Activated CD8-positive, alpha-beta T cell treated with anti-CD3 and anti-CD28 coated beads, Interleukin-2, amount 10 ng/mL, durations not matched to agents 7 days and 5 days (primary cell): ENCODE results near the gene CNKSR1. TPM values are rescaled to one million over a fixed set of nuclear protein-coding genes. Genes with fewer than 3 reads are reported as not detected.

ENCODE experiments used
- ATAC-seq: fragments of 150-1000 bp; cut with Tn5 transposase; one replicate; pipeline ENCODE4 v1.10.0; 2021; ENCODE audit warnings: moderate library complexity
- CTCF ChIA-PET: fragments of 350-600 bp; sonication (Branson Sonifier 250); formaldehyde crosslinking; loops from one replicate; lab custom pipeline; 2021; ENCODE audit warnings: antibody characterized with exemption; lab: Charles Lee
- POLR2A ChIA-PET: fragments of 350-600 bp; sonication (Branson Sonifier 250); formaldehyde crosslinking; loops from one replicate; lab custom pipeline; 2021; ENCODE audit warnings: antibody characterized with exemption; lab: Charles Lee
- DNase-seq: peaks from one replicate; pipeline ENCODE4 v3.0.0-alpha.2; 2020
- H3K27ac Mint-ChIP-seq: one replicate; pipeline ENCODE4 v1.8.0; 2021; ENCODE audit warnings: mild to moderate bottlenecking, mixed read lengths
- H3K27me3 Mint-ChIP-seq: one replicate; pipeline ENCODE4 v1.8.0; 2021; ENCODE audit warnings: low read depth, mixed read lengths
- H3K36me3 Mint-ChIP-seq: one replicate; pipeline ENCODE4 v1.8.0; 2021; ENCODE audit warnings: low read depth, mixed read lengths
- H3K4me1 Mint-ChIP-seq: one replicate; pipeline ENCODE4 v1.8.0; 2021; ENCODE audit warnings: low read depth, mixed read lengths
- H3K4me3 Mint-ChIP-seq: one replicate; pipeline ENCODE4 v1.8.0; 2021; ENCODE audit warnings: mild to moderate bottlenecking, mixed read lengths
- H3K9me3 Mint-ChIP-seq: one replicate; pipeline ENCODE4 v1.8.0; 2022; ENCODE audit warnings: mixed read lengths; ENCODE audit not compliant: insufficient read depth
- total RNA-seq, 2 experiments: library from RNA; stranded (reverse); gene quantifications; one replicate each; pipeline ENCODE4 v1.2.3, GENCODE V29; 2021

CNKSR1 gene
- total RNA-seq, 2 experiments from 2014 or later = 1.4 to 2.2 TPM

DNA sequence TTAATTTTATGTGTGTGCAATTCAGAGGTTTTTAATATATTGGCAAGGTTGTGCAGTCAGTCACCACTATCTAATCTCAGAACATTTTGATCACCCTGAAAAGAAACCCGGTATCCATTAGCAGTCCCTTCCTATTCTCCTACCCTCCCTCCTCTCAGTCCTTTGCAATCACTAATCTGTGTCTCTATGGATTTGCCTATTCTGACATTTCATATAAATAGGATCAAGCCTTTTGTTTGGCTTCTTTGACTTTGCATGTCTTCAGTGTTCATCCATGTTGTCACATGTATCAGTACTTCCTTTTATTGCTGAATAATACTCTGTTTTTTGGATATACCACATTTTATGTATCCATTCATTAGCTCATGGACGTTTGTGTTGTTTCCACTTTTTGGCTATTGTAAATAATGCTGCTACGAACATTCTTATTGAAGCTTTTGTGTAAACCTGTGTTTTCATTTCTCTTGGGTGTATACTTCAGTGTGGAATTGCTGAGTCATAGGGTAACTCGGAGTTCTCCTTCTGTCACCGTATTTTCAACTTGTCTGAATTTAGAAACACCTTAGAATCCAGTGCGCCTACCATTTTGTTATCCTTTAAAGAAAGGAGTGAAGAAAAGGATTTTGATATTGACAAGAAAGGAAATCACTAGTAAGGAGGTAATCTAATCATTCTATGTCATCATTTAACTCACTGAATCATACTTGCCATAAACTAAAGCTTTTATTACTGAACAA is 60.1 kb downstream of the CNKSR1 start:
- Mint-ChIP-seq H3K36me3 (peaks cover 38% of the 10 kb centered on the region), H3K27ac (no peak overlapping the region), H3K4me3 (no peak overlapping the region), H3K9me3 (no peaks in the 10 kb centered on the region), H3K27me3 (no peaks in the 10 kb centered on the region), H3K4me1 (peaks cover 40% of the 10 kb centered on the region)
- ATAC-seq (no peak), DNase-seq (no peak)
- CTCF ChIA-PET = interaction anchor here (0.7 to 5.5 kb wide), 3 partner anchors 40 to 306 kb away, joined by 3 to 74 read pairs (median 3); partner anchors contain the start of gene SH3BGRL3
- POLR2A ChIA-PET = no interaction called here

Other genes with a start within 250 kb of the CNKSR1 start
- gene PAFAH2, start 179.4 kb upstream of the CNKSR1 start, total RNA-seq = 10 to 100 TPM in 1 of 2 experiments, 1 to 10 TPM in 1; 9.1 to 10.9 TPM
- not detected for gene EXTL1, start 155.7 kb upstream of the CNKSR1 start, total RNA-seq
- not detected for gene SLC30A2, start 131.4 kb upstream of the CNKSR1 start, total RNA-seq
- gene TRIM63, start 109.9 kb upstream of the CNKSR1 start, total RNA-seq = under 1 TPM in 1 of 2 experiments, not detected in 1; 0.23 TPM
- 10 to 100 TPM; 21.3 to 25.4 TPM for gene PDIK1L, start 65.7 kb upstream of the CNKSR1 start, total RNA-seq
- not detected for gene FAM110D, start 18.4 kb upstream of the CNKSR1 start, total RNA-seq
- not detected for gene C1orf232, start 8.5 kb upstream of the CNKSR1 start, total RNA-seq
- 10 to 100 TPM; 28.4 to 31.1 TPM for gene ZNF593, start 7.6 kb upstream of the CNKSR1 start, total RNA-seq
- gene ZNF593OS, start 5.7 kb upstream of the CNKSR1 start, total RNA-seq = not detected
- gene CATSPER4, start 13.1 kb downstream of the CNKSR1 start, total RNA-seq = not detected
- gene CEP85, start 56.7 kb downstream of the CNKSR1 start, total RNA-seq = 10 to 100 TPM; 48.7 to 49.1 TPM
- gene SH3BGRL3, start 102.6 kb downstream of the CNKSR1 start, total RNA-seq = 100 to 1,000 TPM; 795 to 814 TPM
- 10 to 100 TPM; 34.4 to 40.9 TPM for gene UBXN11, start 129.1 kb downstream of the CNKSR1 start, total RNA-seq
- gene CD52, start 140.5 kb downstream of the CNKSR1 start, total RNA-seq = 1,000 to 10,000 TPM; 1,112 to 1,180 TPM
- gene CRYBG2, start 176.6 kb downstream of the CNKSR1 start, total RNA-seq = 1 to 10 TPM; 7.6 to 8.7 TPM
- 10 to 100 TPM; 24.0 to 26.6 TPM for gene ZNF683, start 195.3 kb downstream of the CNKSR1 start, total RNA-seq
- gene LIN28A, start 233.3 kb downstream of the CNKSR1 start, total RNA-seq = not detected